K562 (cell line): Measurements from ENCODE around the gene PLD1. TPM values are rescaled to one million over a fixed set of nuclear protein-coding genes. Genes with fewer than 3 reads are reported as not detected.

Experiments used
- ATAC-seq: fragments of 200-7000 bp; cut with Tn5 transposase; 3 replicates; pipeline ENCODE4 v1.9.1; 2020; ENCODE audit warnings: moderate library complexity
- BruUV-seq: library from RNA; stranded (reverse); fragments of 400-500 nt; replicated peaks from 2 replicates; lab custom pipeline; 2021; lab: Mats Ljungman, UMichigan
- CTCF ChIA-PET: fragments of 300-600 bp; formaldehyde crosslinking; extraction: SDS; loops from one replicate; lab custom pipeline; 2021; ENCODE audit warnings: low intra/inter-chr PET ratio; lab: Yijun Ruan, JAX
- POLR2A ChIA-PET: fragments of 300-600, 350-650 bp; sonication (Branson Sonifier 250); formaldehyde crosslinking; extraction: SDS; loops from one replicate; lab custom pipeline; 2021; ENCODE audit warnings: antibody characterized with exemption, inconsistent platforms; lab: Yijun Ruan, JAX
- DNase-seq, 4 experiments: peaks; one replicate each; pipeline versions ENCODE4 v3.0.0 to v3.0.0-alpha.2; 2011 to 2018; ENCODE audit warnings: low spot score in 3 of 4, mixed read lengths in 3 of 4; ENCODE audit errors: extremely low read depth in 1 of 4
- FAIRE-seq: peaks from 2 replicates; lab custom pipeline; 2011; peaks lifted over from hg19 to GRCh38; lab: Jason Lieb, UNC
- H2AFZ ChIP-seq: 2 replicates; pipeline ENCODE4 v1.6.0; 2011; ENCODE audit warnings: low read depth, low read length, control low read depth, inconsistent platforms
- H3K27ac ChIP-seq: fragments of 200-600 bp; 3 replicates; pipeline ENCODE4 v1.8.0; 2011; ENCODE audit warnings: low read depth, mild to moderate bottlenecking, control low read depth, inconsistent platforms, low read length, moderate library complexity, mixed read lengths; ENCODE audit errors: extremely low read depth
- H3K27me3 ChIP-seq, 2 experiments: fragments of 300-600 bp in 1 of 2; 2 replicates in 1 of 2; 3 replicates in 1 of 2; pipeline versions ENCODE4 v1.6.0 to v1.8.0; 2011; ENCODE audit warnings: inconsistent platforms in 2 of 2, low read length in 2 of 2, mild to moderate bottlenecking in 1 of 2, mixed read lengths in 1 of 2, moderate library complexity in 1 of 2; ENCODE audit not compliant: control insufficient read depth in 2 of 2, insufficient read depth in 2 of 2
- H3K36me3 ChIP-seq: fragments of 300-600 bp; 3 replicates; pipeline ENCODE4 v1.8.0; 2011; ENCODE audit warnings: mild to moderate bottlenecking, low read length, inconsistent platforms; ENCODE audit not compliant: control insufficient read depth, insufficient read depth
- H3K4me1 ChIP-seq, 2 experiments: fragments of 200-600 bp in 1 of 2; replicated peaks in 1 of 2; 2 replicates in 1 of 2; 3 replicates in 1 of 2; pipeline versions ENCODE4 v1.5.1 to v1.8.0; 2011; ENCODE audit warnings: inconsistent platforms in 2 of 2, low read length in 2 of 2, mild to moderate bottlenecking in 1 of 2, mixed read lengths in 1 of 2, moderate library complexity in 1 of 2; ENCODE audit not compliant: control insufficient read depth in 2 of 2, insufficient read depth in 2 of 2
- H3K4me2 ChIP-seq: 2 replicates; pipeline ENCODE4 v1.6.1; 2011; ENCODE audit warnings: low read length, control low read depth, inconsistent platforms, mixed read lengths; ENCODE audit not compliant: insufficient read depth
- H3K4me3 ChIP-seq: fragments of 200-600 bp; sonication (generic), shearing (Covaris generic); 2 replicates; pipeline ENCODE4 v1.5.1; 2016; ENCODE audit warnings: control low read depth, inconsistent platforms
- H3K79me2 ChIP-seq: fragments of 200-600 bp; 3 replicates; pipeline ENCODE4 v1.8.0; 2011; ENCODE audit warnings: low read length, inconsistent platforms; ENCODE audit not compliant: control insufficient read depth, insufficient read depth
- H3K9ac ChIP-seq, 2 experiments: 2 replicates each; pipeline versions ENCODE4 v1.6.0 to v1.6.1; 2011; ENCODE audit warnings: low read depth in 2 of 2, low read length in 2 of 2, control low read depth in 1 of 2, inconsistent platforms in 1 of 2, mild to moderate bottlenecking in 1 of 2, mixed read lengths in 1 of 2; ENCODE audit not compliant: insufficient read depth in 1 of 2
- H3K9me1 ChIP-seq: one replicate; pipeline ENCODE4 v1.6.0; 2011; ENCODE audit warnings: inconsistent platforms, mild to moderate bottlenecking, low read length, moderate library complexity; ENCODE audit not compliant: control insufficient read depth, insufficient read depth
- H3K9me3 ChIP-seq: replicated peaks from 2 replicates; pipeline ENCODE4 v1.5.1; 2011; ENCODE audit warnings: low read depth, low read length, inconsistent platforms; ENCODE audit not compliant: control insufficient read depth, insufficient read depth
- H4K20me1 ChIP-seq: replicated peaks from 2 replicates; pipeline ENCODE4 v1.6.1; 2011; ENCODE audit warnings: low read length, inconsistent platforms, mixed read lengths; ENCODE audit not compliant: control insufficient read depth, insufficient read depth
- ARHGAP35 ChIP-seq: fragments of 450-650 bp; IDR thresholded peaks from 2 replicates; pipeline ENCODE4 v1.6.1; 2018; ENCODE audit not compliant: partially characterized antibody
- BRCA1 ChIP-seq, 2 experiments: fragments of 450-650 bp in 1 of 2; sonication (generic) in 1 of 2; formaldehyde crosslinking in 1 of 2; IDR thresholded peaks; 2 replicates each; pipeline versions ENCODE4 v1.5.0 to v1.6.1; 2017 to 2020; ENCODE audit warnings: mild to moderate bottlenecking in 1 of 2, missing genetic modification reagents in 1 of 2
- CBX3 ChIP-seq, 2 experiments: IDR thresholded peaks; 1 replicate in 1 of 2; 2 replicates in 1 of 2; pipeline ENCODE4 v1.6.1; 2012; ENCODE audit warnings: inconsistent platforms in 2 of 2, low read length in 2 of 2, borderline replicate concordance in 1 of 2, control low read depth in 1 of 2
- CREB1 ChIP-seq, 2 experiments: sonication (generic) in 1 of 2; formaldehyde crosslinking in 1 of 2; IDR thresholded peaks; 2 replicates each; pipeline versions ENCODE4 v1.6.1 to v1.8.0; 2012 to 2022; ENCODE audit warnings: inconsistent platforms in 1 of 2, mild to moderate bottlenecking in 1 of 2, missing genetic modification reagents in 1 of 2, moderate library complexity in 1 of 2
- CTCF ChIP-seq, 3 experiments: IDR thresholded peaks in 2 of 3; conservative IDR thresholded peaks in 1 of 3; 2 replicates each; pipeline ENCODE4 v1.5.1; 2011 to 2012; ENCODE audit warnings: low read length in 3 of 3, mild to moderate bottlenecking in 3 of 3, control low read depth in 2 of 3, improper control_type of control experiment in 1 of 3, inconsistent platforms in 1 of 3, low read depth in 1 of 3, mixed read lengths in 1 of 3, moderate library complexity in 1 of 3; ENCODE audit not compliant: insufficient read depth in 2 of 3
- DEAF1 ChIP-seq: fragments of 450-650 bp; formaldehyde crosslinking; IDR thresholded peaks from 2 replicates; pipeline ENCODE4 v1.4.0; 2020; ENCODE audit warnings: mild to moderate bottlenecking, moderate library complexity
- ETV1 ChIP-seq: fragments of 450-650 bp; conservative IDR thresholded peaks from 2 replicates; pipeline ENCODE4 v1.6.1; 2016; ENCODE audit warnings: missing genetic modification characterization, control low read depth, low read depth, missing compliant biosample characterization
- HSF4 ChIP-seq: fragments of 250-450 bp; sonication (Bioruptor Pico); IDR thresholded peaks from 2 replicates; pipeline ENCODE4 v2.1.2; 2022; ENCODE audit warnings: mild to moderate bottlenecking, moderate library complexity, borderline replicate concordance
- ILF3 ChIP-seq: fragments of 450-650 bp; IDR thresholded peaks from 2 replicates; pipeline ENCODE4 v1.6.1; 2018; ENCODE audit warnings: antibody characterized with exemption, mild to moderate bottlenecking, moderate library complexity, borderline replicate concordance
- LCOR ChIP-seq: sonication (generic); formaldehyde crosslinking; IDR thresholded peaks from 2 replicates; pipeline ENCODE4 v1.8.0; 2022; ENCODE audit warnings: mild to moderate bottlenecking, missing genetic modification reagents
- MCM7 ChIP-seq, 2 experiments: fragments of 450-650 bp; IDR thresholded peaks; 2 replicates each; pipeline ENCODE4 v1.6.1; 2016 to 2018
- NFIC ChIP-seq: fragments of 450-650 bp; IDR thresholded peaks from 2 replicates; pipeline ENCODE4 v1.6.1; 2017; ENCODE audit warnings: mild to moderate bottlenecking, inconsistent platforms
- NR2C1 ChIP-seq, 2 experiments: fragments of 450-650 bp; IDR thresholded peaks; 2 replicates each; pipeline ENCODE4 v1.6.1; 2017; ENCODE audit warnings: mild to moderate bottlenecking in 2 of 2, antibody characterized with exemption in 1 of 2, inconsistent platforms in 1 of 2, missing compliant biosample characterization in 1 of 2, missing genetic modification characterization in 1 of 2
- SIN3B ChIP-seq: fragments of 450-650 bp; IDR thresholded peaks from 2 replicates; pipeline ENCODE4 v1.6.1; 2017; ENCODE audit warnings: low read depth, mild to moderate bottlenecking, moderate library complexity
- SIX5 ChIP-seq, 2 experiments: IDR thresholded peaks; 2 replicates each; pipeline ENCODE4 v1.6.1; 2011; ENCODE audit warnings: low read length in 2 of 2, borderline replicate concordance in 1 of 2, low read depth in 1 of 2, mild to moderate bottlenecking in 1 of 2, moderate library complexity in 1 of 2; ENCODE audit not compliant: insufficient read depth in 1 of 2
- TAL1 ChIP-seq: fragments of 450-650 bp; IDR thresholded peaks from 2 replicates; pipeline ENCODE4 v1.6.1; 2016; ENCODE audit warnings: mild to moderate bottlenecking
- TCF7 ChIP-seq: sonication (generic); IDR thresholded peaks from 2 replicates; pipeline ENCODE4 v1.6.1; 2016; ENCODE audit warnings: antibody characterized with exemption, borderline replicate concordance
- TEAD2 ChIP-seq: fragments of 450-650 bp; IDR thresholded peaks from 2 replicates; pipeline ENCODE4 v1.6.1; 2016; ENCODE audit warnings: missing genetic modification characterization, control low read depth, missing compliant biosample characterization
- WGBS: fragments of 100-300 bp; shearing (Covaris generic); methylation state at CpG from one replicate; pipeline ENCODE4 v1.1.6; 2016; ENCODE audit warnings: low coverage, mixed read lengths; ENCODE audit not compliant: insufficient coverage; ENCODE audit errors: missing lambda C conversion rate; 5-methylcytosine and 5-hydroxymethylcytosine counted together
- in situ Hi-C: fragments of 300-500 bp; cut with MboI; formaldehyde crosslinking; loops from 4 replicates; pipeline ENCODE4 v1.15.0; 2018; ENCODE audit warnings: inconsistent platforms, mixed read lengths
- intact Hi-C: fragments of 100-400 bp; cut with micrococcal nuclease; formaldehyde crosslinking; loops from 2 replicates; pipeline ENCODE4 v1.14.2; 2022
- polyA plus RNA-seq, 8 experiments: library from polyadenylated mRNA; depleted of rRNA in 4 of 8; stranded (reverse) in 5 of 8; unstranded in 3 of 8; fragments of >200 nt; fragmentation: Nextera tagmentation in 2 of 8; fragmentation: Illumina TruSeq in 1 of 8; extraction: Ambion mirVana in 2 of 8; extraction: Trizol in 1 of 8; gene quantifications; 2 replicates each; pipeline versions ENCODE4 v1.2.1 to v1.2.3, GENCODE V29; 2011 to 2014; ENCODE audit warnings: inconsistent platforms in 1 of 8, missing spikeins in 1 of 8
- total RNA-seq, 7 experiments: library from RNA; depleted of rRNA in 6 of 7; stranded (reverse); fragments of >200 nt in 6 of 7; fragmentation: Illumina TruSeq in 2 of 7; extraction: Trizol in 2 of 7; gene quantifications; 2 replicates each; pipeline versions ENCODE4 v1.2.1 to v1.2.3, GENCODE V29; 2011 to 2021; ENCODE audit warnings: low replicate concordance in 1 of 7

PLD1 gene
- total and polyA plus RNA-seq, 9 of the 15 experiments (the other 6 are each of a cell fraction or from before 2014, with no cell fraction given): 8.4 to 26.1 (median 18.6) TPM

- in situ Hi-C loops: no loop called here
- Histone ChIP-seq H3K9ac (no peak overlapping the region), H3K4me1 (peaks cover 0 to 4% of the 10 kb centered on the region in 2 experiments; a peak in 1 of 5 replicates), H3K79me2 (no peaks in the 10 kb centered on the region), H4K20me1 (no peaks in the 10 kb centered on the region), H3K4me2 (no peak overlapping the region), H3K27me3 (no peaks in the 10 kb centered on the region), H3K27ac (no peak overlapping the region), H3K9me1 (no peaks in the 10 kb centered on the region), H3K36me3 (no peaks in the 10 kb centered on the region; the same call in 2 of the 3 replicates), H3K9me3 (no peaks in the 10 kb centered on the region; the same call in 1 of the 2 replicates), H2AFZ (peak overlapping the region; percentile 56; the same call in 1 of the 2 replicates), H3K4me3 (no peak overlapping the region)
- peak; percentile 11 to 36 (median 17) for DNase-seq
- peak; percentile 70 for FAIRE-seq
- CTCF ChIA-PET: interaction anchor here (0.5 to 3.8 kb wide), 7 partner anchors 125 to 1337 kb away, joined by 3 to 24 read pairs (median 4); no protein-coding TSS in a partner anchor
- peak; percentile 76 for ATAC-seq
- intact Hi-C loops: loop anchor here (1.0 kb wide), 2 partner anchors 126 to 184 kb away; no protein-coding TSS in a partner anchor
- BruUV-seq: no TSS peak
- 11% methylated on average over 4 of the region's 4 CpGs for WGBS
- POLR2A ChIA-PET: interaction anchor here (1.0 kb wide), 1 partner anchor 168 kb away, joined by 3 read pairs; no protein-coding TSS in a partner anchor
- no peak for TF ChIP-seq CREB1 (IDR thresholded peaks at IDR 0.05)
- no peak for TF ChIP-seq CREB1 (CRISPR knock-in tag; IDR thresholded peaks at IDR 0.05)
- no peak for TF ChIP-seq ILF3
- no peak for TF ChIP-seq LCOR (CRISPR knock-in tag)
- TF ChIP-seq SIX5 (IDR thresholded peaks at IDR 0.05; ENCODE audit: borderline replicate concordance in 1 of 2, insufficient read depth in 1 of 2, low read depth in 1 of 2, low read length in 2 of 2): no peak
- no peak for TF ChIP-seq TEAD2 (tag)
- no peak for TF ChIP-seq ARHGAP35
- no peak for TF ChIP-seq NFIC
- TF ChIP-seq TAL1: peak; percentile 20; the same call in 1 of the 2 replicates
- no peak for TF ChIP-seq NR2C1 (IDR thresholded peaks at IDR 0.05)
- no peak for TF ChIP-seq NR2C1 (tag; IDR thresholded peaks at IDR 0.05)
- no peak for TF ChIP-seq ETV1
- no peak for TF ChIP-seq SIN3B
- no peak for TF ChIP-seq TCF7
- TF ChIP-seq CBX3 (IDR thresholded peaks at IDR 0.05; ENCODE audit: borderline replicate concordance in 1 of 2, low read length in 2 of 2): no peak
- TF ChIP-seq DEAF1: 0 out of 2 replicates have a peak, but pooled peaks have one; percentile 12
- TF ChIP-seq MCM7 (IDR thresholded peaks at IDR 0.05): no peak
- TF ChIP-seq HSF4: no peak
- peak; percentile 27 to 65 (median 43); a peak in 3 of 6 replicates for TF ChIP-seq CTCF (IDR thresholded peaks at IDR 0.05 in 2 of 3, conservative IDR thresholded peaks at IDR 0.05 in 1 of 3; ENCODE audit: insufficient read depth in 2 of 3, low read depth in 1 of 3, low read length in 3 of 3)
- no peak for TF ChIP-seq BRCA1 (IDR thresholded peaks at IDR 0.05)
- TF ChIP-seq BRCA1 (CRISPR knock-in tag; IDR thresholded peaks at IDR 0.05): no peak
These were observed 163.7 kb downstream of the PLD1 start for GRCh38 chr3:171646357-171647133.
